Mucosa of descending colon (tissue), 3 donors: ENCODE measurements around the gene MLLT1. TPM values are rescaled to one million over a fixed set of nuclear protein-coding genes. Genes with fewer than 3 reads are reported as not detected.

ENCODE experiments used
- ATAC-seq: fragments of 200-7000 bp; cut with Tn5 transposase; one replicate; pipeline ENCODE4 v1.9.1; 2020; ENCODE audit warnings: mild to moderate bottlenecking, moderate library complexity
- DNase-seq, 3 donors: peaks; one replicate each; pipeline ENCODE4 v3.0.0-alpha.2; 2020
- H3K36me3 ChIP-seq: fragments of 200-600 bp; one replicate; pipeline ENCODE4 v1.8.0; 2021; ENCODE audit warnings: low read depth, mild to moderate bottlenecking
- H3K4me1 ChIP-seq: fragments of 200-600 bp; one replicate; pipeline ENCODE4 v1.8.0; 2021; ENCODE audit warnings: low read depth, mild to moderate bottlenecking
- H3K4me3 ChIP-seq: fragments of 200-600 bp; one replicate; pipeline ENCODE4 v1.8.0; 2021; ENCODE audit warnings: mild to moderate bottlenecking
- H3K9me3 ChIP-seq: fragments of 200-600 bp; one replicate; pipeline ENCODE4 v1.8.0; 2021; ENCODE audit warnings: mild to moderate bottlenecking
- intact Hi-C, 2 donors: fragments of 100-400 bp; cut with DNase I in 1 of 2; cut with micrococcal nuclease in 1 of 2; formaldehyde crosslinking; loops; one replicate each; pipeline versions ENCODE4 v1.11.0 to v1.11.1; 2022; cut with DNase I, micrococcal nuclease
- long read RNA-seq, 2 donors: library from polyadenylated mRNA; unstranded; transcript quantifications; one replicate each; pipeline ENCODE4 v2.0.0, GENCODE V29; 2019 to 2021
- total RNA-seq, 3 donors: library from RNA; stranded (reverse); fragmentation: NEBNext Ultra II Directional in 2 of 3; extraction: Animal tissue kit (Norgen Biotek cat#: 25700) in 2 of 3; gene quantifications; one replicate each; pipeline versions ENCODE4 v1.2.1 to v1.2.4, GENCODE V29; 2021 to 2023
- TF ChIP-seq, protein P1 (sequence below): fragments of 200-600 bp; IDR thresholded peaks from one replicate; pipeline ENCODE4 v1.8.0; 2022; ENCODE audit warnings: antibody characterized with exemption, mild to moderate bottlenecking
- donor health status: DM: no; HTN: no; CAD: no; lungs with moderate emphysema.
- donor health status: DM: no; HTN: no; CAD: no.
- donor health status: DM: no; HTN: yes; CAD: no.

MLLT1 gene, protein sequence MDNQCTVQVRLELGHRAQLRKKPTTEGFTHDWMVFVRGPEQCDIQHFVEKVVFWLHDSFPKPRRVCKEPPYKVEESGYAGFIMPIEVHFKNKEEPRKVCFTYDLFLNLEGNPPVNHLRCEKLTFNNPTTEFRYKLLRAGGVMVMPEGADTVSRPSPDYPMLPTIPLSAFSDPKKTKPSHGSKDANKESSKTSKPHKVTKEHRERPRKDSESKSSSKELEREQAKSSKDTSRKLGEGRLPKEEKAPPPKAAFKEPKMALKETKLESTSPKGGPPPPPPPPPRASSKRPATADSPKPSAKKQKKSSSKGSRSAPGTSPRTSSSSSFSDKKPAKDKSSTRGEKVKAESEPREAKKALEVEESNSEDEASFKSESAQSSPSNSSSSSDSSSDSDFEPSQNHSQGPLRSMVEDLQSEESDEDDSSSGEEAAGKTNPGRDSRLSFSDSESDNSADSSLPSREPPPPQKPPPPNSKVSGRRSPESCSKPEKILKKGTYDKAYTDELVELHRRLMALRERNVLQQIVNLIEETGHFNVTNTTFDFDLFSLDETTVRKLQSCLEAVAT
- 10 to 100 TPM; 32.5 to 75.3 (median 33.7) TPM for total RNA-seq
- long read RNA-seq, donor 1, full-length matches to known transcripts: 1 of 130 reads
- long read RNA-seq, donor 1, partial matches to known transcripts: 46 of 130 reads
- long read RNA-seq, donor 1, other reads (novel, unspliced or antisense): 83 of 130 reads
- long read RNA-seq, donor 2, partial matches to known transcripts: 0 of 8 reads
- long read RNA-seq, donor 2, other reads (novel, unspliced or antisense): 8 of 8 reads

DNA sequence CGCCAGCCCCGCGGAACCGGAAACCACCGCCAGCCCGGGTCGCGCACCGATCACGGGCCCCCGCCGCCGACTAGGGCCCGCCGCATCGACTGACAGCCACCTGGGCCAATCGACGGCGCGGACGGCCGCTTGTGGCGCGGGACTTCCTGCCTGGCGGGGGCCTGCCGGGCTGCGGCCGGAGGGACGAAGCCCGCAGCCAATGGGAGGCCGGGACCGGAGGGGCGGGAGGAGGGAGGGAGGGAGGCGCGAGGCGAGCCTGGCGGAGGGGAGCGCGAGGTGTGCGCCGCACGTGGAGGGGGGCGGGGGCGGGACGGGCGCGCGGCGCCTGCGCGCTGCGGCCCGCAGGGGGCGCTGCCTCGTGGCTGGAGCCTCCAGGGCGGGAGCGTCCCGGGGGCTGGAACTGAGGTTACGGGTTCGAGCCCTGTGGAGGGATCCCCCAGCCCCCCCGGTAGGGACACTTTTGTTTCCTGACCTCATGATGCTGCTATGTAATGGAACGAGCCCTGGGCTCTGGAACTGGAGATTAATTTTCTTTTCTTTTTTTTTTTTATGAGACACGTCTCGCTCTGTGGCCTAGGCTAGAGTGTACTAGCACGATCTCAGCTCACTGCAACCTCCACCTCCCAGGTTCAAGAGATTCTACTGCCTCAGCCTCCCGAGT lies at the start of gene MLLT1:
MLLT1 (minus strand) TSS at position 45 of the 661 bp plus-strand sequence. CDS start 191 bp downstream, outside the sequence.
- H3K9me3 ChIP-seq: no peaks in the 10 kb centered on the region
- intact Hi-C loops: no loop called here
- ATAC-seq: peak; percentile 98

DNA sequence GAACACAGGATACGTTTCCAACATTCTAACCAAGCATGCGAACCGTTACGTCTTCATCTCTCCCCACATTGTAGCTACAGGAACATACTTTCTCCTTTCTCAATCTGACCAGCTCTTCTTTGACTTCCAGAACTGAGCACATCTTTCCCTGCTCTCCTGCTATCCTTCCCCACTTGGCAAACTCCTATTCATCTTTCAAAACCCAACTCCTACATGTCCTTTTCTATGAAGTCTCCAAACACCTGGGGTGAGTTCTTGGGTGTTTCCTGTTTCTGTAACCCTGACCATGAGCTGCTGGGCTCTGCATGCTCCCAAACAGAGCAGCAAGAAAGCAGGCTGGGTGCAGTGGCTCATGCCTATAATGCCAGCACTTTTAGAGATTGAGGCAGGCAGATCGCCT lies 47.0 kb upstream of the MLLT1 start:
- H3K4me1 ChIP-seq: no peaks in the 10 kb centered on the region
- intact Hi-C loops: no loop called here
- DNase-seq: no peak
- ATAC-seq: no peak
- H3K36me3 ChIP-seq: no peaks in the 10 kb centered on the region
- H3K9me3 ChIP-seq: no peaks in the 10 kb centered on the region
- H3K4me3 ChIP-seq: no peak overlapping the region
- TF ChIP-seq, protein P1, sequence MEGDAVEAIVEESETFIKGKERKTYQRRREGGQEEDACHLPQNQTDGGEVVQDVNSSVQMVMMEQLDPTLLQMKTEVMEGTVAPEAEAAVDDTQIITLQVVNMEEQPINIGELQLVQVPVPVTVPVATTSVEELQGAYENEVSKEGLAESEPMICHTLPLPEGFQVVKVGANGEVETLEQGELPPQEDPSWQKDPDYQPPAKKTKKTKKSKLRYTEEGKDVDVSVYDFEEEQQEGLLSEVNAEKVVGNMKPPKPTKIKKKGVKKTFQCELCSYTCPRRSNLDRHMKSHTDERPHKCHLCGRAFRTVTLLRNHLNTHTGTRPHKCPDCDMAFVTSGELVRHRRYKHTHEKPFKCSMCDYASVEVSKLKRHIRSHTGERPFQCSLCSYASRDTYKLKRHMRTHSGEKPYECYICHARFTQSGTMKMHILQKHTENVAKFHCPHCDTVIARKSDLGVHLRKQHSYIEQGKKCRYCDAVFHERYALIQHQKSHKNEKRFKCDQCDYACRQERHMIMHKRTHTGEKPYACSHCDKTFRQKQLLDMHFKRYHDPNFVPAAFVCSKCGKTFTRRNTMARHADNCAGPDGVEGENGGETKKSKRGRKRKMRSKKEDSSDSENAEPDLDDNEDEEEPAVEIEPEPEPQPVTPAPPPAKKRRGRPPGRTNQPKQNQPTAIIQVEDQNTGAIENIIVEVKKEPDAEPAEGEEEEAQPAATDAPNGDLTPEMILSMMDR: no peak

More for the DNA sequence above, at the start of gene MLLT1:
- no peaks in the 10 kb centered on the region for H3K36me3 ChIP-seq
- H3K4me3 ChIP-seq: peak within 1 kb of the TSS; percentile 59
- TF ChIP-seq, protein P1: peak; percentile 73
- peaks cover 25% of the 10 kb centered on the region for H3K4me1 ChIP-seq
- peak; percentile 96 to 99 (median 98) for DNase-seq

GRCh38 chr19:6325614-6326013 lies 45.8 kb upstream of the MLLT1 start:
- no peaks in the 10 kb centered on the region for H3K36me3 ChIP-seq
- H3K9me3 ChIP-seq: no peaks in the 10 kb centered on the region
- no peak overlapping the region for H3K4me3 ChIP-seq
- DNase-seq (no peak), ATAC-seq (no peak)
- H3K4me1 ChIP-seq: no peaks in the 10 kb centered on the region
- TF ChIP-seq, protein P1: no peak
- intact Hi-C loops: no loop called here

- no peak overlapping the region for H3K4me3 ChIP-seq
- ATAC-seq: no peak
Observed at GRCh38 chr19:6324757-6325156, 45.0 kb upstream of the MLLT1 start.

DNA sequence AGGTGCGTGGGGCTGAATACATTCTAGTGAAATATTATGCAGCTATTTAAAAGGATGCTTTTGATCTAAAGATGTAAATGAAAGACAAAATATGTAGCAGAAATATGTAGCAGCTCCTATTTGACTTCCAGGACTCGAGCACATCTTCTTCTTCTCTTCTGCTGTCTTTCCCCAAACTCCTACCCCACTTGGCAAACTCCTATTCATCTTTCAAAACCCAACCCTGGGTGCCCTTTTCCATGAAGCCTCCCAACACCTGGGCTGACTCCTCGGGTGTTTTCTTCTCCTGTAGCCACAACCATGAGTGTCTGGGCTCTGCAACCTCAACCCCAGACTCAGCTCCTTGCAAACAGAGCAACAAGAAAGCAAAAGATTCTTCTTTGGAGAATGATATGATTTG lies 42.5 kb upstream of the MLLT1 start:
- no peak for ATAC-seq
- intact Hi-C loops: no loop called here
- H3K4me1 ChIP-seq: no peaks in the 10 kb centered on the region
- H3K36me3 ChIP-seq: no peaks in the 10 kb centered on the region
- TF ChIP-seq, protein P1: no peak
- no peak overlapping the region for H3K4me3 ChIP-seq
- DNase-seq: no peak
- no peaks in the 10 kb centered on the region for H3K9me3 ChIP-seq

More at GRCh38 chr19:6324757-6325156, 45.0 kb upstream of the MLLT1 start:
- H3K36me3 ChIP-seq: no peaks in the 10 kb centered on the region
- TF ChIP-seq, protein P1: no peak
- DNase-seq: no peak
- intact Hi-C loops: no loop called here
- no peaks in the 10 kb centered on the region for H3K4me1 ChIP-seq
- H3K9me3 ChIP-seq: no peaks in the 10 kb centered on the region
